T-helper 2 cell treated with Interferon-gamma antibody and Interleukin-4, amounts not matched to agents 100 ng/mL and 5 ng/mL, for 36 hours (primary cell): ENCODE measurements around the gene GLI3. TPM values are rescaled to one million over a fixed set of nuclear protein-coding genes. Genes with fewer than 3 reads are reported as not detected.

Experiments used
- intact Hi-C: fragments of 100-400 bp; cut with micrococcal nuclease; formaldehyde crosslinking; loops from one replicate; pipeline ENCODE4 v1.15.1; 2023
- total RNA-seq: library from RNA; stranded (reverse); gene quantifications from 2 replicates; pipeline ENCODE4 v1.2.3, GENCODE V29; 2022

Gene GLI3
- total RNA-seq, 1 donor from 2014 or later: not detected

- intact Hi-C loops: no loop called here
Measured at GRCh38 chr7:42002654-42003053, 234.4 kb downstream of the GLI3 start.

- intact Hi-C loops: no loop called here
Measured at GRCh38 chr7:41999736-42000283, 237.2 kb downstream of the GLI3 start.

- intact Hi-C loops: no loop called here
Measured at GRCh38 chr7:41998041-41998440, 239.0 kb downstream of the GLI3 start.

GRCh38 chr7:41997151-41997550, 239.9 kb downstream of the GLI3 start:
- intact Hi-C loops: no loop called here

GRCh38 chr7:41996381-41997035, 240.5 kb downstream of the GLI3 start:
- intact Hi-C loops: no loop called here

GRCh38 chr7:41995632-41996271, 241.3 kb downstream of the GLI3 start:
- intact Hi-C loops: no loop called here

GRCh38 chr7:41994746-41995110, 242.3 kb downstream of the GLI3 start:
- intact Hi-C loops: no loop called here

GRCh38 chr7:41994036-41994745, 242.8 kb downstream of the GLI3 start:
- intact Hi-C loops: no loop called here

GRCh38 chr7:41992881-41993867, 243.8 kb downstream of the GLI3 start:
- intact Hi-C loops: no loop called here

GRCh38 chr7:41984888-41985287, 252.1 kb downstream of the GLI3 start:
- intact Hi-C loops: no loop called here

GRCh38 chr7:41981046-41982040, 255.7 kb downstream of the GLI3 start:
- intact Hi-C loops: no loop called here

- intact Hi-C loops: no loop called here
Measured at GRCh38 chr7:41979834-41980307, 257.1 kb downstream of the GLI3 start.

- intact Hi-C loops: no loop called here
Measured at GRCh38 chr7:41978858-41979257, 258.2 kb downstream of the GLI3 start.

- intact Hi-C loops: no loop called here
Measured at GRCh38 chr7:41977661-41978060, 259.3 kb downstream of the GLI3 start.

GRCh38 chr7:41977151-41977651, 259.8 kb downstream of the GLI3 start:
- intact Hi-C loops: no loop called here

GRCh38 chr7:41976411-41976810, 260.6 kb downstream of the GLI3 start:
- intact Hi-C loops: no loop called here

- intact Hi-C loops: no loop called here
Measured at GRCh38 chr7:41975849-41976248, 261.2 kb downstream of the GLI3 start.

- intact Hi-C loops: no loop called here
Measured at GRCh38 chr7:41974870-41975557, 262.0 kb downstream of the GLI3 start.

- intact Hi-C loops: no loop called here
Measured at GRCh38 chr7:41973202-41973730, 263.7 kb downstream of the GLI3 start.
